PFSK-1 (cell line): Measurements from ENCODE around the gene ENC1.

Experiments
- POLR2AphosphoS5 ChIP-seq: IDR thresholded peaks from 2 replicates; pipeline ENCODE4 v1.6.1; 2012; ENCODE audit warnings: low read depth, mild to moderate bottlenecking, control low read depth, low read length, moderate library complexity
- TAF1 ChIP-seq: IDR thresholded peaks from 2 replicates; pipeline ENCODE4 v1.6.1; 2012; ENCODE audit warnings: low read length, control low read depth, borderline replicate concordance; ENCODE audit not compliant: insufficient read depth

DNA sequence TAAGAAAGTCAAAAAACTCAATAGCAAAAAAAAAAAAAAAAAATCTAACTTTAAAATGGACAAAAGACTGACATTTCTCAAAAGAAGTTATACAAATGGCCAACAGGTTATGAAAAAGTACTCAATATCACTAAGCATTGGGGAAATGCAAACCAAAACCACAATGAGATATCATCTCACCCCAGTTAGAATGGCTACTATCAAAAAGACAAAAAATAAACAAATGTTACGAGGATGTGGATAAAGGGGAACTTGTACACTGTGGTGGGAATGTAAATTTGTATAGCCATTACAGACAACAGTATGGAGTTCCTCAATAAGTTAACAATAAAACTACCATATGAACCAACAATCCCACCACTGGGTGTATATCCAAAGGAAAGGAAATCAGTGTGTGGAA lies 37.2 kb downstream of the ENC1 start:
- TF ChIP-seq POLR2AphosphoS5: no peak
- TF ChIP-seq TAF1: no peak
